ENCODE results near the gene BMAL1.

BMAL1 gene

DNA sequence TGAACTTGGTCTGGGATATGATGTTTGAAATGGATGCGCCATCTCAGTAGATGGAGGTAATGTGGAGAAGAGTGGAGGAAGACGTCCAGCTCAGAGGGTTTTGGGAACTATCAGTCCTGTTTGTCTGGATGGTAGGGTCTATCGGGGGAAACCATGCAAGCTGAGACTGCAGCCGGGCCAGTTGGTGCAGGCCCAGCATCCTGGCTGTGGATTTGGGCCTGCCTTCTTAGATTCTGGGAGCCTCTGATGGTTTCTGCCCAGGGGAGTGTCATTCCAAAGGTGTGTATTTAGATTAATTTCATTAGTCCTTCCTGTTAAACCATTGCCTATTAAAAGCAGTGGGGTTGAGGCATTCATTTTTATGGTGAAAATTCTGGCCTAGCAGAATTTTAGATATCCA, 31.6 kb downstream of the BMAL1 start:
- Histone ChIP-seq H3K9me3 (ENCODE audit: control insufficient read depth, insufficient read depth, low read length) (no peaks in the 10 kb centered on the region), H3K4me2 (ENCODE audit: low read length) (no peak overlapping the region), H3K4me3 (ENCODE audit: low read length) (no peak overlapping the region), H3K9me2 (replicated peaks; ENCODE audit: control insufficient read depth, low read length) (no peaks in the 10 kb centered on the region), H4K20me1 (ENCODE audit: control insufficient read depth, insufficient read depth, low read depth, low read length) (no peaks in the 10 kb centered on the region), H3K36me3 (ENCODE audit: control insufficient read depth, low read length) (no peaks in the 10 kb centered on the region), H3K79me2 (ENCODE audit: control insufficient read depth, low read length) (no peaks in the 10 kb centered on the region), H3K4me1 (ENCODE audit: control insufficient read depth, low read length) (no peaks in the 10 kb centered on the region), H3K27ac (ENCODE audit: low read depth, low read length) (no peak overlapping the region), H3F3A (ENCODE audit: control insufficient read depth, insufficient read depth) (no peaks in the 10 kb centered on the region), H3K27me3 (ENCODE audit: control insufficient read depth, low read length) (no peaks in the 10 kb centered on the region)
- no peak for TF ChIP-seq EZH2phosphoT487 (IDR thresholded peaks at IDR 0.05; ENCODE audit: borderline replicate concordance, low read length)
- TF ChIP-seq, protein P1, sequence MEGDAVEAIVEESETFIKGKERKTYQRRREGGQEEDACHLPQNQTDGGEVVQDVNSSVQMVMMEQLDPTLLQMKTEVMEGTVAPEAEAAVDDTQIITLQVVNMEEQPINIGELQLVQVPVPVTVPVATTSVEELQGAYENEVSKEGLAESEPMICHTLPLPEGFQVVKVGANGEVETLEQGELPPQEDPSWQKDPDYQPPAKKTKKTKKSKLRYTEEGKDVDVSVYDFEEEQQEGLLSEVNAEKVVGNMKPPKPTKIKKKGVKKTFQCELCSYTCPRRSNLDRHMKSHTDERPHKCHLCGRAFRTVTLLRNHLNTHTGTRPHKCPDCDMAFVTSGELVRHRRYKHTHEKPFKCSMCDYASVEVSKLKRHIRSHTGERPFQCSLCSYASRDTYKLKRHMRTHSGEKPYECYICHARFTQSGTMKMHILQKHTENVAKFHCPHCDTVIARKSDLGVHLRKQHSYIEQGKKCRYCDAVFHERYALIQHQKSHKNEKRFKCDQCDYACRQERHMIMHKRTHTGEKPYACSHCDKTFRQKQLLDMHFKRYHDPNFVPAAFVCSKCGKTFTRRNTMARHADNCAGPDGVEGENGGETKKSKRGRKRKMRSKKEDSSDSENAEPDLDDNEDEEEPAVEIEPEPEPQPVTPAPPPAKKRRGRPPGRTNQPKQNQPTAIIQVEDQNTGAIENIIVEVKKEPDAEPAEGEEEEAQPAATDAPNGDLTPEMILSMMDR (IDR thresholded peaks at IDR 0.05; ENCODE audit: low read depth, low read length, poor library complexity, severe bottlenecking), result no peak

DNA sequence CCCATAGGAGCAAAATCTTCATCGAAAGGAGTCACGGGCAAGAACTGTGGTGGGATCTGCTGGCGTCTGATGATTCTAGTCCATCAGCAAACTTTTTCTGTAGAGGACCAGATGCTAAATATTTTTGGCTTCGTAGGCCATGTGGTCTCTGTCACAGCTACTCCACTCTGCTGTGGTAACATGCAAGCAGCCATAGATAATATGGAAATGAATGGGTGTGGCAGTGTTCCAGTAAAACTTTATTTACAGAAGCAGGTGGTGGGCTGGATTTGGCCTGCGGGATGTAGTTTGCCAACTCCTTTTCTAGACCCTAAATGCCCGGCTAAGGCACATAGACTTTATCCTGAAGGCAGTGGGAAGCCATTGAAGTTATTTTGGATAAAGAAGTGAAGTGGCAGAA, 32.9 kb downstream of the BMAL1 start:
- Histone ChIP-seq H3F3A (ENCODE audit: control insufficient read depth, insufficient read depth) (no peaks in the 10 kb centered on the region), H3K4me1 (ENCODE audit: control insufficient read depth, low read length) (no peaks in the 10 kb centered on the region), H3K9me3 (ENCODE audit: control insufficient read depth, insufficient read depth, low read length) (no peaks in the 10 kb centered on the region), H3K9me2 (replicated peaks; ENCODE audit: control insufficient read depth, low read length) (no peaks in the 10 kb centered on the region), H3K36me3 (ENCODE audit: control insufficient read depth, low read length) (no peaks in the 10 kb centered on the region), H3K4me3 (ENCODE audit: low read length) (no peak overlapping the region), H4K20me1 (ENCODE audit: control insufficient read depth, insufficient read depth, low read depth, low read length) (no peaks in the 10 kb centered on the region), H3K27me3 (ENCODE audit: control insufficient read depth, low read length) (no peaks in the 10 kb centered on the region), H3K4me2 (ENCODE audit: low read length) (no peak overlapping the region), H3K79me2 (ENCODE audit: control insufficient read depth, low read length) (no peaks in the 10 kb centered on the region), H3K27ac (ENCODE audit: low read depth, low read length) (no peak overlapping the region)
- TF ChIP-seq, protein P1 (IDR thresholded peaks at IDR 0.05; ENCODE audit: low read depth, low read length, poor library complexity, severe bottlenecking), result no peak
- TF ChIP-seq EZH2phosphoT487 (IDR thresholded peaks at IDR 0.05; ENCODE audit: borderline replicate concordance, low read length), result no peak

DNA sequence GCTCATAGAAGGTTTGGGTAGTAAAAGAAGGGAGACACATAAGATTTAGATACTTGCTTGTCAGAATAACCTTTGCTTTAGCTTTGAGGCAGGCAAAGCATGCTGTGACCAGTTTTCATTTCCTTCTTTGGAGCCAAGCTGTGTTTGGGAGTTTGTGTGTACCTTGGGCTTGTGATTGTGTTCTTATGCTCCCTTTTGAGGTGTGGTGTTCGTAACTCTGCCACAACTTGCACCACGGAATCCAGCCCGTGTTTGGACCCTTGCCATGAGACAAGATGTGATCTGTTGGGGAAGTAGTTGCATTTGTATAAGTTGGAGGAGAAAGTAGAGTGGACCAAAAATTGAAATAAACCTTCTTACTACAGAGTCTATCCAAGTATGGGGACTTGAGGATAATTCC, 34.0 kb downstream of the BMAL1 start:
- no peaks in the 10 kb centered on the region for H3K36me3 ChIP-seq (ENCODE audit: control insufficient read depth, low read length)
- TF ChIP-seq, protein P1 (IDR thresholded peaks at IDR 0.05; ENCODE audit: low read depth, low read length, poor library complexity, severe bottlenecking), result no peak
- no peak for TF ChIP-seq EZH2phosphoT487 (IDR thresholded peaks at IDR 0.05; ENCODE audit: borderline replicate concordance, low read length)
- no peaks in the 10 kb centered on the region for H3K27me3 ChIP-seq (ENCODE audit: control insufficient read depth, low read length)
- H3K9me2 ChIP-seq (replicated peaks; ENCODE audit: control insufficient read depth, low read length), result no peaks in the 10 kb centered on the region
- H3K4me2 ChIP-seq (ENCODE audit: low read length), result no peak overlapping the region
- H3F3A ChIP-seq (ENCODE audit: control insufficient read depth, insufficient read depth), result no peaks in the 10 kb centered on the region
- H3K9me3 ChIP-seq (ENCODE audit: control insufficient read depth, insufficient read depth, low read length), result no peaks in the 10 kb centered on the region
- no peaks in the 10 kb centered on the region for H4K20me1 ChIP-seq (ENCODE audit: control insufficient read depth, insufficient read depth, low read depth, low read length)
- H3K4me3 ChIP-seq (ENCODE audit: low read length), result no peak overlapping the region
- no peaks in the 10 kb centered on the region for H3K79me2 ChIP-seq (ENCODE audit: control insufficient read depth, low read length)
- no peaks in the 10 kb centered on the region for H3K4me1 ChIP-seq (ENCODE audit: control insufficient read depth, low read length)
- no peak overlapping the region for H3K27ac ChIP-seq (ENCODE audit: low read depth, low read length)
